ENCODE data around the gene ALG10B.

ALG10B gene

GRCh38 chr12:38367506-38367905, 50.9 kb downstream of the ALG10B start:
- Histone ChIP-seq H3K9me3 (ENCODE audit: insufficient read depth, low read length) (no peaks in the 10 kb centered on the region), H2AFZ (ENCODE audit: low read depth, low read length) (no peak overlapping the region), H3K79me2 (ENCODE audit: low read length) (no peaks in the 10 kb centered on the region), H3K27ac (ENCODE audit: low read length) (no peak overlapping the region), H3K4me3 (ENCODE audit: low read length) (no peak overlapping the region), H3K27me3 (ENCODE audit: low read depth, low read length) (no peaks in the 10 kb centered on the region), H3K4me1 (ENCODE audit: low read length) (no peaks in the 10 kb centered on the region), H3K36me3 (replicated peaks; ENCODE audit: low read depth, low read length) (no peaks in the 10 kb centered on the region), H4K20me1 (ENCODE audit: insufficient read depth, low read length) (no peaks in the 10 kb centered on the region), H3K9ac (ENCODE audit: low read length) (no peak overlapping the region), H3K4me2 (ENCODE audit: low read length) (no peak overlapping the region)
- TF ChIP-seq CTCF (IDR thresholded peaks at IDR 0.05; ENCODE audit: low read depth, low read length): no peak

- Histone ChIP-seq H4K20me1 (ENCODE audit: insufficient read depth, low read length) (no peaks in the 10 kb centered on the region), H3K79me2 (ENCODE audit: low read length) (no peaks in the 10 kb centered on the region), H3K4me3 (ENCODE audit: low read length) (no peak overlapping the region), H3K4me2 (ENCODE audit: low read length) (no peak overlapping the region), H3K27me3 (ENCODE audit: low read depth, low read length) (no peaks in the 10 kb centered on the region), H2AFZ (ENCODE audit: low read depth, low read length) (no peak overlapping the region), H3K9ac (ENCODE audit: low read length) (no peak overlapping the region), H3K36me3 (replicated peaks; ENCODE audit: low read depth, low read length) (no peaks in the 10 kb centered on the region), H3K9me3 (ENCODE audit: insufficient read depth, low read length) (no peaks in the 10 kb centered on the region), H3K4me1 (ENCODE audit: low read length) (no peaks in the 10 kb centered on the region), H3K27ac (ENCODE audit: low read length) (no peak overlapping the region)
- no peak for TF ChIP-seq CTCF (IDR thresholded peaks at IDR 0.05; ENCODE audit: low read depth, low read length)
- TF ChIP-seq EZH2phosphoT487 (IDR thresholded peaks at IDR 0.05; ENCODE audit: low read depth): no peak
Observed at GRCh38 chr12:38370311-38370710, 53.7 kb downstream of the ALG10B start.

GRCh38 chr12:38373784-38374183, 57.2 kb downstream of the ALG10B start:
- H3K27me3 ChIP-seq (ENCODE audit: low read depth, low read length): no peaks in the 10 kb centered on the region
- H3K79me2 ChIP-seq (ENCODE audit: low read length): no peaks in the 10 kb centered on the region
- no peaks in the 10 kb centered on the region for H4K20me1 ChIP-seq (ENCODE audit: insufficient read depth, low read length)
- H3K4me3 ChIP-seq (ENCODE audit: low read length): no peak overlapping the region
- H3K9me3 ChIP-seq (ENCODE audit: insufficient read depth, low read length): no peaks in the 10 kb centered on the region
- H3K4me2 ChIP-seq (ENCODE audit: low read length): no peak overlapping the region
- no peak overlapping the region for H3K9ac ChIP-seq (ENCODE audit: low read length)
- no peak overlapping the region for H2AFZ ChIP-seq (ENCODE audit: low read depth, low read length)
- TF ChIP-seq EZH2phosphoT487 (IDR thresholded peaks at IDR 0.05; ENCODE audit: low read depth) (no peak), CTCF (IDR thresholded peaks at IDR 0.05; ENCODE audit: low read depth, low read length) (no peak)
- no peaks in the 10 kb centered on the region for H3K36me3 ChIP-seq (replicated peaks; ENCODE audit: low read depth, low read length)
- no peak overlapping the region for H3K27ac ChIP-seq (ENCODE audit: low read length)
- H3K4me1 ChIP-seq (ENCODE audit: low read length): no peaks in the 10 kb centered on the region

- Histone ChIP-seq H3K36me3 (replicated peaks; ENCODE audit: low read depth, low read length) (no peaks in the 10 kb centered on the region), H3K27me3 (ENCODE audit: low read depth, low read length) (no peaks in the 10 kb centered on the region), H3K4me2 (ENCODE audit: low read length) (no peak overlapping the region), H3K27ac (ENCODE audit: low read length) (no peak overlapping the region), H3K79me2 (ENCODE audit: low read length) (no peaks in the 10 kb centered on the region), H3K4me3 (ENCODE audit: low read length) (no peak overlapping the region), H4K20me1 (ENCODE audit: insufficient read depth, low read length) (no peaks in the 10 kb centered on the region), H3K9ac (ENCODE audit: low read length) (no peak overlapping the region), H3K9me3 (ENCODE audit: insufficient read depth, low read length) (no peaks in the 10 kb centered on the region), H3K4me1 (ENCODE audit: low read length) (no peaks in the 10 kb centered on the region), H2AFZ (ENCODE audit: low read depth, low read length) (no peak overlapping the region)
- no peak for TF ChIP-seq CTCF (IDR thresholded peaks at IDR 0.05; ENCODE audit: low read depth, low read length)
- TF ChIP-seq EZH2phosphoT487 (IDR thresholded peaks at IDR 0.05; ENCODE audit: low read depth): no peak
Observed at GRCh38 chr12:38374751-38375150, 58.2 kb downstream of the ALG10B start.

All from OCI-LY3 (cell line).